GM18858 (cell line): ENCODE results near the gene ZNF784.
"Not testable (repeated sequence)": the region's sequence is repeated elsewhere in the genome, so short reads cannot be mapped to it uniquely, and the experiment has no call there.

ENCODE experiments used
- ATAC-seq: cut with Tn5 transposase; IDR thresholded peaks from one replicate; pipeline ENCODE4 v1.9.1; 2021; ENCODE audit not compliant: unreplicated experiment

The ZNF784 gene

GRCh38 chr19:55586976-55587668 lies 37.2 kb downstream of the ZNF784 start:
- ATAC-seq = peak; percentile 60

GRCh38 chr19:55585658-55586339 lies 38.6 kb downstream of the ZNF784 start:
- no peak for ATAC-seq

- ATAC-seq = no peak
Measured at GRCh38 chr19:55584871-55585270, 39.5 kb downstream of the ZNF784 start.

- ATAC-seq = not testable (repeated sequence)
Measured at GRCh38 chr19:55583897-55584296, 40.5 kb downstream of the ZNF784 start.

- ATAC-seq = not testable (repeated sequence)
Measured at GRCh38 chr19:55582284-55582683, 42.1 kb downstream of the ZNF784 start.

- no peak for ATAC-seq
Measured at GRCh38 chr19:55581823-55582223, 42.5 kb downstream of the ZNF784 start.

- ATAC-seq = no peak
Measured at GRCh38 chr19:55581145-55581822, 43.1 kb downstream of the ZNF784 start.

GRCh38 chr19:55580628-55581144 lies 43.7 kb downstream of the ZNF784 start, which contains the start of gene ZNF579:
Gene ZNF579 (minus strand): TSS chr19:55580848. CDS start chr19:55579639, 1,209 bp downstream.
- ATAC-seq = no peak

- ATAC-seq = no peak
Measured at GRCh38 chr19:55579766-55580621, 44.4 kb downstream of the ZNF784 start.

- no peak for ATAC-seq
Measured at GRCh38 chr19:55578761-55579747, 45.3 kb downstream of the ZNF784 start.

GRCh38 chr19:55578031-55578760 lies 46.2 kb downstream of the ZNF784 start:
- no peak for ATAC-seq

- no peak for ATAC-seq
Measured at GRCh38 chr19:55576746-55577145, 47.6 kb downstream of the ZNF784 start.

GRCh38 chr19:55573929-55574328 lies 50.4 kb downstream of the ZNF784 start:
- not testable (repeated sequence) for ATAC-seq
